Activated T-helper 2 cell treated with anti-CD3 and anti-CD28 coated beads, Interferon-gamma antibody, Interleukin-2, Interleukin-4, amounts not matched to agents 10 μg/mL and 5 μg/mL and 100 μg/mL, durations not matched to agents 14 hours and 24 hours and 36 hours (primary cell): ENCODE data around the gene HOXB9. TPM values are rescaled to one million over a fixed set of nuclear protein-coding genes. Genes with fewer than 3 reads are reported as not detected.
A peak's percentile ranks its signal among the peaks of the same experiment; 100 is the strongest.

ENCODE experiments used
- DNase-seq: peaks from one replicate; pipeline ENCODE4 v3.0.0; 2021; ENCODE audit warnings: low spot score
- H3K27ac Mint-ChIP-seq: one replicate; pipeline ENCODE4 v1.8.0; 2021; ENCODE audit warnings: mixed read lengths
- H3K27me3 Mint-ChIP-seq: one replicate; pipeline ENCODE4 v1.8.0; 2021; ENCODE audit warnings: low read depth, mixed read lengths
- H3K36me3 Mint-ChIP-seq: one replicate; pipeline ENCODE4 v1.8.0; 2021; ENCODE audit warnings: low read depth, mixed read lengths
- H3K4me1 Mint-ChIP-seq: one replicate; pipeline ENCODE4 v1.8.0; 2021; ENCODE audit warnings: low read depth, mixed read lengths
- H3K4me3 Mint-ChIP-seq: one replicate; pipeline ENCODE4 v1.8.0; 2021; ENCODE audit warnings: low read depth, mild to moderate bottlenecking, moderate library complexity, mixed read lengths
- H3K9me3 Mint-ChIP-seq: one replicate; pipeline ENCODE4 v1.8.0; 2021; ENCODE audit warnings: mixed read lengths
- intact Hi-C: fragments of 100-400 bp; cut with micrococcal nuclease; formaldehyde crosslinking; loops from one replicate; pipeline ENCODE4 v1.15.1; 2023
- total RNA-seq: library from RNA; stranded (reverse); gene quantifications from 2 replicates; pipeline ENCODE4 v1.2.3, GENCODE V29; 2022

HOXB9 gene
- total RNA-seq, 1 donor from 2014 or later, result 0.16 TPM

GRCh38 chr17:48582750-48583069 is 43.4 kb downstream of the HOXB9 start:
- Mint-ChIP-seq H3K27ac (no peak overlapping the region), H3K4me3 (peak overlapping the region; percentile 53), H3K27me3 (peaks cover 72% of the 10 kb centered on the region), H3K36me3 (no peaks in the 10 kb centered on the region), H3K4me1 (peaks cover 46% of the 10 kb centered on the region), H3K9me3 (no peaks in the 10 kb centered on the region)
- DNase-seq, result no peak
- intact Hi-C loops, result no loop called here

GRCh38 chr17:48579760-48580554 is 46.2 kb downstream of the HOXB9 start:
- Mint-ChIP-seq H3K4me1 (peaks cover 41% of the 10 kb centered on the region), H3K27ac (no peak overlapping the region), H3K27me3 (peaks cover 52% of the 10 kb centered on the region), H3K36me3 (peaks cover 2% of the 10 kb centered on the region), H3K4me3 (peak overlapping the region; percentile 56), H3K9me3 (no peaks in the 10 kb centered on the region)
- intact Hi-C loops, result loop anchor here (2.0 kb wide), 1 partner anchor 33 kb away; no protein-coding TSS in a partner anchor
- DNase-seq, result no peak

GRCh38 chr17:48579471-48579759 is 46.7 kb downstream of the HOXB9 start:
- DNase-seq, result no peak
- peaks cover 2% of the 10 kb centered on the region for H3K36me3 Mint-ChIP-seq
- peaks cover 50% of the 10 kb centered on the region for H3K27me3 Mint-ChIP-seq
- H3K9me3 Mint-ChIP-seq, result no peaks in the 10 kb centered on the region
- peaks cover 39% of the 10 kb centered on the region for H3K4me1 Mint-ChIP-seq
- intact Hi-C loops, result loop anchor here (2.0 kb wide), 1 partner anchor 33 kb away; no protein-coding TSS in a partner anchor
- no peak overlapping the region for H3K27ac Mint-ChIP-seq
- peak overlapping the region; percentile 85 for H3K4me3 Mint-ChIP-seq

- no peak for DNase-seq
- intact Hi-C loops, result loop anchor here (2.0 kb wide), 1 partner anchor 32 kb away; no protein-coding TSS in a partner anchor
- Mint-ChIP-seq H3K4me3 (peak overlapping the region; percentile 85), H3K27ac (peak overlapping the region; percentile 75), H3K27me3 (peaks cover 45% of the 10 kb centered on the region), H3K36me3 (peaks cover 2% of the 10 kb centered on the region), H3K9me3 (no peaks in the 10 kb centered on the region), H3K4me1 (peaks cover 39% of the 10 kb centered on the region)
Observed at GRCh38 chr17:48578616-48579470, 47.3 kb downstream of the HOXB9 start.

GRCh38 chr17:48577946-48578615 is 48.1 kb downstream of the HOXB9 start, which contains the start of gene HOXB4:
TSS of gene HOXB4 (minus strand) at chr17:48578350. CDS start at chr17:48578319, 31 bp downstream.
- no peaks in the 10 kb centered on the region for H3K9me3 Mint-ChIP-seq
- H3K4me1 Mint-ChIP-seq, result peaks cover 43% of the 10 kb centered on the region
- intact Hi-C loops, result loop anchor here (2.0 kb wide), 1 partner anchor 31 kb away; no protein-coding TSS in a partner anchor
- peak within 1 kb of the TSS; percentile 85 for H3K4me3 Mint-ChIP-seq
- peak within 1 kb of the TSS; percentile 75 for H3K27ac Mint-ChIP-seq
- H3K27me3 Mint-ChIP-seq, result peaks cover 42% of the 10 kb centered on the region
- H3K36me3 Mint-ChIP-seq, result peaks cover 2% of the 10 kb centered on the region
- DNase-seq, result peak; percentile 70

GRCh38 chr17:48577330-48577945 is 48.7 kb downstream of the HOXB9 start:
- no peak for DNase-seq
- intact Hi-C loops, result no loop called here
- H3K36me3 Mint-ChIP-seq, result peaks cover 2% of the 10 kb centered on the region
- no peaks in the 10 kb centered on the region for H3K9me3 Mint-ChIP-seq
- peak overlapping the region; percentile 54 for H3K27ac Mint-ChIP-seq
- peaks cover 43% of the 10 kb centered on the region for H3K4me1 Mint-ChIP-seq
- peaks cover 36% of the 10 kb centered on the region for H3K27me3 Mint-ChIP-seq
- peak overlapping the region; percentile 83 for H3K4me3 Mint-ChIP-seq

- no peak for DNase-seq
- Mint-ChIP-seq H3K4me1 (peaks cover 42% of the 10 kb centered on the region), H3K4me3 (peak overlapping the region; percentile 83), H3K36me3 (peaks cover 5% of the 10 kb centered on the region), H3K27me3 (peaks cover 34% of the 10 kb centered on the region), H3K27ac (peak overlapping the region; percentile 74), H3K9me3 (no peaks in the 10 kb centered on the region)
- intact Hi-C loops, result no loop called here
Observed at GRCh38 chr17:48576479-48577309, 49.5 kb downstream of the HOXB9 start.

- no peak for DNase-seq
- H3K4me1 Mint-ChIP-seq, result peaks cover 39% of the 10 kb centered on the region
- intact Hi-C loops, result no loop called here
- peaks cover 6% of the 10 kb centered on the region for H3K36me3 Mint-ChIP-seq
- H3K27me3 Mint-ChIP-seq, result peaks cover 28% of the 10 kb centered on the region
- H3K9me3 Mint-ChIP-seq, result no peaks in the 10 kb centered on the region
- no peak overlapping the region for H3K27ac Mint-ChIP-seq
- peak overlapping the region; percentile 46 for H3K4me3 Mint-ChIP-seq
Observed at GRCh38 chr17:48575673-48576478, 50.3 kb downstream of the HOXB9 start.

GRCh38 chr17:48575066-48575582 is 51.0 kb downstream of the HOXB9 start:
- peaks cover 35% of the 10 kb centered on the region for H3K4me1 Mint-ChIP-seq
- peaks cover 6% of the 10 kb centered on the region for H3K36me3 Mint-ChIP-seq
- H3K4me3 Mint-ChIP-seq, result no peak overlapping the region
- intact Hi-C loops, result no loop called here
- no peak for DNase-seq
- H3K27ac Mint-ChIP-seq, result no peak overlapping the region
- no peaks in the 10 kb centered on the region for H3K9me3 Mint-ChIP-seq
- peaks cover 20% of the 10 kb centered on the region for H3K27me3 Mint-ChIP-seq

GRCh38 chr17:48574505-48575065 is 51.6 kb downstream of the HOXB9 start:
- Mint-ChIP-seq H3K27me3 (peaks cover 21% of the 10 kb centered on the region), H3K4me1 (peaks cover 33% of the 10 kb centered on the region), H3K27ac (no peak overlapping the region), H3K9me3 (no peaks in the 10 kb centered on the region), H3K4me3 (no peak overlapping the region), H3K36me3 (peaks cover 6% of the 10 kb centered on the region)
- intact Hi-C loops, result no loop called here
- DNase-seq, result no peak
